GM12864 (cell line): ENCODE measurements around the gene AWAT2.

Experiments
- DNase-seq: peaks from one replicate; pipeline ENCODE4 v3.0.0-alpha.2; 2011; ENCODE audit warnings: low read depth
- H3K4me3 ChIP-seq: 2 replicates; pipeline ENCODE4 v1.5.1; 2011; ENCODE audit warnings: mild to moderate bottlenecking, low read depth, low read length, control low read depth
- CTCF ChIP-seq: IDR thresholded peaks from 2 replicates; pipeline ENCODE4 v1.5.1; 2011; ENCODE audit warnings: low read depth, mild to moderate bottlenecking, moderate library complexity, low read length, control low read depth, inconsistent platforms; ENCODE audit errors: missing control alignments

Gene AWAT2

GRCh38 chrX:70025464-70025863 is 24.3 kb downstream of the AWAT2 start:
- DNase-seq = no peak
- no peak for TF ChIP-seq CTCF
- no peak overlapping the region for H3K4me3 ChIP-seq

GRCh38 chrX:70022616-70023015 is 27.1 kb downstream of the AWAT2 start:
- no peak for DNase-seq
- no peak overlapping the region for H3K4me3 ChIP-seq
- no peak for TF ChIP-seq CTCF

- TF ChIP-seq CTCF = no peak
- DNase-seq = no peak
- H3K4me3 ChIP-seq = no peak overlapping the region
Measured at GRCh38 chrX:70016513-70016912, 33.2 kb downstream of the AWAT2 start.

- no peak overlapping the region for H3K4me3 ChIP-seq
- no peak for TF ChIP-seq CTCF
- DNase-seq = no peak
Measured at GRCh38 chrX:70013466-70014381, 36.0 kb downstream of the AWAT2 start.

GRCh38 chrX:70012756-70013155 is 37.0 kb downstream of the AWAT2 start:
- TF ChIP-seq CTCF = no peak
- no peak overlapping the region for H3K4me3 ChIP-seq
- DNase-seq = no peak

GRCh38 chrX:70009970-70010369 is 39.8 kb downstream of the AWAT2 start:
- no peak for DNase-seq
- H3K4me3 ChIP-seq = no peak overlapping the region
- no peak for TF ChIP-seq CTCF

GRCh38 chrX:70009049-70009448 is 40.7 kb downstream of the AWAT2 start:
- no peak for TF ChIP-seq CTCF
- no peak for DNase-seq
- H3K4me3 ChIP-seq = no peak overlapping the region
